ENCODE data around the gene DNAH14.

- TF ChIP-seq ZNF384 (IDR thresholded peaks at IDR 0.05; ENCODE audit: borderline replicate concordance, low read depth, low read length): no peak
- TF ChIP-seq, protein P1, sequence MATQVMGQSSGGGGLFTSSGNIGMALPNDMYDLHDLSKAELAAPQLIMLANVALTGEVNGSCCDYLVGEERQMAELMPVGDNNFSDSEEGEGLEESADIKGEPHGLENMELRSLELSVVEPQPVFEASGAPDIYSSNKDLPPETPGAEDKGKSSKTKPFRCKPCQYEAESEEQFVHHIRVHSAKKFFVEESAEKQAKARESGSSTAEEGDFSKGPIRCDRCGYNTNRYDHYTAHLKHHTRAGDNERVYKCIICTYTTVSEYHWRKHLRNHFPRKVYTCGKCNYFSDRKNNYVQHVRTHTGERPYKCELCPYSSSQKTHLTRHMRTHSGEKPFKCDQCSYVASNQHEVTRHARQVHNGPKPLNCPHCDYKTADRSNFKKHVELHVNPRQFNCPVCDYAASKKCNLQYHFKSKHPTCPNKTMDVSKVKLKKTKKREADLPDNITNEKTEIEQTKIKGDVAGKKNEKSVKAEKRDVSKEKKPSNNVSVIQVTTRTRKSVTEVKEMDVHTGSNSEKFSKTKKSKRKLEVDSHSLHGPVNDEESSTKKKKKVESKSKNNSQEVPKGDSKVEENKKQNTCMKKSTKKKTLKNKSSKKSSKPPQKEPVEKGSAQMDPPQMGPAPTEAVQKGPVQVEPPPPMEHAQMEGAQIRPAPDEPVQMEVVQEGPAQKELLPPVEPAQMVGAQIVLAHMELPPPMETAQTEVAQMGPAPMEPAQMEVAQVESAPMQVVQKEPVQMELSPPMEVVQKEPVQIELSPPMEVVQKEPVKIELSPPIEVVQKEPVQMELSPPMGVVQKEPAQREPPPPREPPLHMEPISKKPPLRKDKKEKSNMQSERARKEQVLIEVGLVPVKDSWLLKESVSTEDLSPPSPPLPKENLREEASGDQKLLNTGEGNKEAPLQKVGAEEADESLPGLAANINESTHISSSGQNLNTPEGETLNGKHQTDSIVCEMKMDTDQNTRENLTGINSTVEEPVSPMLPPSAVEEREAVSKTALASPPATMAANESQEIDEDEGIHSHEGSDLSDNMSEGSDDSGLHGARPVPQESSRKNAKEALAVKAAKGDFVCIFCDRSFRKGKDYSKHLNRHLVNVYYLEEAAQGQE (IDR thresholded peaks at IDR 0.05; ENCODE audit: low read depth, low read length): no peak
- TF ChIP-seq E4F1 (IDR thresholded peaks at IDR 0.05; ENCODE audit: borderline replicate concordance, partially characterized antibody): no peak
- TF ChIP-seq CTCF (IDR thresholded peaks at IDR 0.05 in 2 of 3, conservative IDR thresholded peaks at IDR 0.05 in 1 of 3; ENCODE audit: control insufficient read depth in 2 of 3, extremely low read depth in 1 of 3, insufficient read depth in 1 of 3, low read depth in 3 of 3, low read length in 3 of 3): no peak
- TF ChIP-seq NKRF (conservative IDR thresholded peaks at IDR 0.05): no peak
- TF ChIP-seq RAD51 (IDR thresholded peaks at IDR 0.05): no peak
- TF ChIP-seq E2F4 (IDR thresholded peaks at IDR 0.05; ENCODE audit: low read depth, low read length): no peak
- TF ChIP-seq EP300 (IDR thresholded peaks at IDR 0.05; ENCODE audit: borderline replicate concordance in 1 of 2, control insufficient read depth in 1 of 2, low read depth in 2 of 2, low read length in 2 of 2): no peak
- no peak for TF ChIP-seq TBL1XR1 (IDR thresholded peaks at IDR 0.05; ENCODE audit: low read depth, low read length)
- TF ChIP-seq POLR2A (IDR thresholded peaks at IDR 0.05; ENCODE audit: low read depth, low read length): no peak
- TF ChIP-seq ZNF274 (IDR thresholded peaks at IDR 0.05; ENCODE audit: insufficient read depth, insufficient read length): no peak
Measured at GRCh38 chr1:225253784-225254183, 324.3 kb downstream of the DNAH14 start.

Data from GM12878 (cell line).